SH-SY5Y (cell line): ENCODE measurements around the gene VOPP1.

ENCODE experiments used
- GATA2 ChIP-seq: IDR thresholded peaks from 2 replicates; pipeline ENCODE4 v1.6.1; 2011; ENCODE audit warnings: mild to moderate bottlenecking, low read depth, low read length
- GATA3 ChIP-seq: IDR thresholded peaks from 2 replicates; pipeline ENCODE4 v1.6.1; 2011; ENCODE audit warnings: low read depth, mild to moderate bottlenecking, low read length, moderate library complexity

DNA sequence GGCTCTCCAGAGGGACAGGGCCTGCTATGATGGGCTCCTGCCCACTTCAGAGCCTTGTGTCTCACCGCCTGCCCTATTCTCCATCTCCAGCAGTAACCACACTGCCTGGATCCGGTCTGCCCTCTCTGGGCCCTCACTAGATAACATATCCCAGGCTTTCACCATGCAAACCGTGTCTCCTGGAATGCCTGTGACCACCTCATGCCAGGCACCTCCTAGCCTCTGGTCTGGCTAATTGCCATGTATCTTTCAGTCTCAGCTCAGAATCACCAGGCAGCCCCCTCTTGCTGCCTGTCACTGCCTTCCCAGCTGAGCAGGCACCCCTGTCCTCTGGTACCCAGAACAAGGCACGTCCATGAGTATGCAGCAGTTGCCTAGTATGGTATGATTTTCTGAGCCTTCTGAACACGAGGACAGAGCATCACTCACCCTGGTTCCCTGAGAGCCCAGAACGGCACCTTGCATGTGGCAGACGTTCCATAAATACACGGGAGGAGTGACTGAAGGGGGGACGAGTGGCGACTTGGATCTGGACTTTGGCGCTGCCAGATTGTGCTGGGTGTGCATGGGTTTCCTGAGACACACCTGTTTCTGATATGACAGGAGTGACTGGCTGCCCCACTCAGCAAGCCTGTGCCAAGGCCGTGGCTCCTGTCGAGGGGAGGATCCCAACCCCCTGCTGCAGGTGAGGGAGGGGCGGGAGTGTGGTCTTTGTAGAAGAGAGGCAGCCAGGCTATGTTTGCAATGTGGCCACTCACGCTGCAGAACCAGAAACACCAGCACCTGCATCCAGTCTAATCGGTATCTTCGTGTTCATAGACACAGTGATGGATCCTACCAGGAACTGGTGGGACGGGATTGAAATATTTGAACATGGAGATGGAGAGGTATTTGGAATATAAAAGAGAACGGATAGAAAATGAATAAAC is 95.2 kb downstream of the VOPP1 start:
- TF ChIP-seq GATA3 (no peak), GATA2 (no peak)
